HG03439 (cell line): Measurements from ENCODE around the gene PRPH.

Source experiments
- ATAC-seq: cut with Tn5 transposase; IDR thresholded peaks from one replicate; pipeline ENCODE4 v1.9.1; 2021; ENCODE audit warnings: mild to moderate bottlenecking, moderate library complexity; ENCODE audit not compliant: unreplicated experiment

Gene PRPH

GRCh38 chr12:49344486-49345050, 49.6 kb downstream of the PRPH start:
- no peak for ATAC-seq

- no peak for ATAC-seq
Measured at GRCh38 chr12:49345051-49345824, 50.3 kb downstream of the PRPH start.

- no peak for ATAC-seq
Measured at GRCh38 chr12:49345825-49346658, 51.1 kb downstream of the PRPH start.

- ATAC-seq: no peak
Measured at GRCh38 chr12:49346659-49347310, 51.8 kb downstream of the PRPH start, which contains the start of gene DNAJC22. TSS of gene DNAJC22 (plus strand) at chr12:49346888. CDS start at chr12:49348873, 1,985 bp downstream.

- ATAC-seq: peak; percentile 60
Measured at GRCh38 chr12:49347311-49348193, 52.6 kb downstream of the PRPH start.
